ENCODE measurements around the gene CTNNBIP1. TPM values are rescaled to one million over a fixed set of nuclear protein-coding genes. Genes with fewer than 3 reads are reported as not detected.

Gene CTNNBIP1
- total RNA-seq, 1 experiment from 2014 or later = 44.4 TPM

- peak overlapping the region; percentile 94 to 97 for H3K4me3 Mint-ChIP-seq
- Histone ChIP-seq H3K23ac (ENCODE audit: insufficient read length, low read depth, low read length) (no peak overlapping the region), H2AK5ac (ENCODE audit: insufficient read length, low read length) (no peak overlapping the region), H3K56ac (ENCODE audit: insufficient read length, low read depth, low read length) (no peak overlapping the region), H3K4me1 (ENCODE audit: insufficient read depth, low read length) (peaks cover 5% of the 10 kb centered on the region; the same call in 1 of the 2 replicates), H2BK5ac (ENCODE audit: insufficient read length, low read length) (no peak overlapping the region), H2BK12ac (ENCODE audit: insufficient read length, low read depth, low read length) (no peak overlapping the region), H4K20me1 (ENCODE audit: control insufficient read depth, insufficient read depth, insufficient read length) (no peaks in the 10 kb centered on the region), H3K4me2 (ENCODE audit: insufficient read depth, insufficient read length, low read length) (peak overlapping the region; percentile 92), H3K23me2 (ENCODE audit: insufficient read length, low read depth, low read length, poor library complexity, severe bottlenecking) (peaks cover 18% of the 10 kb centered on the region), H3K9me3 (ENCODE audit: control insufficient read depth, low read depth, low read length) (no peaks in the 10 kb centered on the region), H3K79me1 (ENCODE audit: insufficient read depth, low read depth, low read length, poor library complexity, severe bottlenecking) (no peaks in the 10 kb centered on the region), H4K91ac (ENCODE audit: insufficient read length, low read depth, low read length) (no peak overlapping the region), H3K9ac (ENCODE audit: extremely low read depth, insufficient read length, low read length) (peak overlapping the region; percentile 77), H3K79me2 (ENCODE audit: insufficient read depth, low read length) (peaks cover 17% of the 10 kb centered on the region; the same call in 1 of the 2 replicates), H2BK20ac (ENCODE audit: low read depth, low read length, poor library complexity, severe bottlenecking) (no peak overlapping the region), H2BK15ac (ENCODE audit: low read depth, low read length) (no peak overlapping the region), H2AFZ (ENCODE audit: low read length) (no peak overlapping the region), H3K27me3 (ENCODE audit: insufficient read depth, low read length) (peaks cover 6% of the 10 kb centered on the region; the same call in 1 of the 2 replicates), H3K4ac (ENCODE audit: low read depth, low read length) (no peak overlapping the region), H4K8ac (replicated peaks; ENCODE audit: insufficient read length, low read depth, low read length) (no peak overlapping the region), H3K27ac (ENCODE audit: insufficient read length, low read depth, low read length) (no peak overlapping the region), H3K14ac (ENCODE audit: insufficient read depth, low read length) (peak overlapping the region; percentile 76), H4K5ac (ENCODE audit: insufficient read length, low read depth, low read length) (no peak overlapping the region), H3K18ac (ENCODE audit: insufficient read length, low read depth, low read length) (peak overlapping the region; percentile 44), H2BK120ac (ENCODE audit: low read depth, low read length, poor library complexity, severe bottlenecking) (no peak overlapping the region), H3T11ph (ENCODE audit: low read length) (no peak overlapping the region)
- no CpG with 5 or more reads among the region's 71 CpGs for WGBS (ENCODE audit: extremely low coverage, insufficient read length, low lambda C conversion rate)
- peak overlapping the region; percentile 47 to 82 (median 64); a peak in 4 of 7 replicates for H3K27ac Mint-ChIP-seq
- TF ChIP-seq, protein P1, sequence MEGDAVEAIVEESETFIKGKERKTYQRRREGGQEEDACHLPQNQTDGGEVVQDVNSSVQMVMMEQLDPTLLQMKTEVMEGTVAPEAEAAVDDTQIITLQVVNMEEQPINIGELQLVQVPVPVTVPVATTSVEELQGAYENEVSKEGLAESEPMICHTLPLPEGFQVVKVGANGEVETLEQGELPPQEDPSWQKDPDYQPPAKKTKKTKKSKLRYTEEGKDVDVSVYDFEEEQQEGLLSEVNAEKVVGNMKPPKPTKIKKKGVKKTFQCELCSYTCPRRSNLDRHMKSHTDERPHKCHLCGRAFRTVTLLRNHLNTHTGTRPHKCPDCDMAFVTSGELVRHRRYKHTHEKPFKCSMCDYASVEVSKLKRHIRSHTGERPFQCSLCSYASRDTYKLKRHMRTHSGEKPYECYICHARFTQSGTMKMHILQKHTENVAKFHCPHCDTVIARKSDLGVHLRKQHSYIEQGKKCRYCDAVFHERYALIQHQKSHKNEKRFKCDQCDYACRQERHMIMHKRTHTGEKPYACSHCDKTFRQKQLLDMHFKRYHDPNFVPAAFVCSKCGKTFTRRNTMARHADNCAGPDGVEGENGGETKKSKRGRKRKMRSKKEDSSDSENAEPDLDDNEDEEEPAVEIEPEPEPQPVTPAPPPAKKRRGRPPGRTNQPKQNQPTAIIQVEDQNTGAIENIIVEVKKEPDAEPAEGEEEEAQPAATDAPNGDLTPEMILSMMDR (conservative IDR thresholded peaks at IDR 0.05) = no peak
- DNase-seq = no peak
- H3K27me3 Mint-ChIP-seq (ENCODE audit: low read depth) = peaks cover 39% of the 10 kb centered on the region
- peaks cover 39 to 45% of the 10 kb centered on the region in 2 experiments for H3K4me1 Mint-ChIP-seq
- no peaks in the 10 kb centered on the region; a peak in 2 of 5 replicates for H3K9me3 Mint-ChIP-seq
- peaks cover 0 to 5% (median 3%) of the 10 kb centered on the region in 3 experiments; a peak in 6 of 7 replicates for H3K36me3 Mint-ChIP-seq (ENCODE audit: insufficient read depth in 1 of 3, low read depth in 3 of 3)
Observed at GRCh38 chr1:9822897-9823692, 87.0 kb downstream of the CTNNBIP1 start.
